ENCODE measurements around the gene HBA2. TPM values are rescaled to one million over a fixed set of nuclear protein-coding genes. Genes with fewer than 3 reads are reported as not detected.
"Not testable (repeated sequence)": the region's sequence is repeated elsewhere in the genome, so short reads cannot be mapped to it uniquely, and the experiment has no call there.

Gene HBA2
- total RNA-seq, 2 donors from 2014 or later = not detected

DNA sequence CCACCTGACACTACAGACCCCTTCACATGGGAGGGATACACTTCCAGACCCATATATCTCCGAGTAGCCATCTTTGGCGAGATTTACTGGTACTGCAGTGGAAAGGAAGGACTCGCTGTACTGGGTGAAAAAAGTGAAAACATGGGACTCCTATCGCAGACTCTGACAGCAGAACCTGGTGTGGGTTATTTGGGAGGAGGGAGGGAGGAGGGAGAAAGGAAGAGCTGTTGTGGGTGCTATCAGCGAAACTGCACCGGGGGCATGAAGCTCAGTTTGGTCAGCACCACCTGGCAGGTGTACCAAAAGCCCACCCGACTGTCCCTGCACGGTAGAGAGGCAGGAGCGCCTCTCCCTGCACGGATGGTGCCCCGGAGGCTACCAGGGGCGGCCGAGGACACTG is 12.5 kb downstream of the HBA2 start:
- H3K4me1 Mint-ChIP-seq (ENCODE audit: low read depth in 2 of 2) = peaks cover 0 to 3% of the 10 kb centered on the region in 2 donors
- H3K4me3 Mint-ChIP-seq = no peak overlapping the region
- H3K27me3 Mint-ChIP-seq = no peaks in the 10 kb centered on the region
- ATAC-seq (no peak), DNase-seq (ENCODE audit: low spot score) (no peak)
- no peak overlapping the region for H3K27ac Mint-ChIP-seq
- no peaks in the 10 kb centered on the region for H3K9me3 Mint-ChIP-seq
- H3K36me3 Mint-ChIP-seq = peaks cover 3% of the 10 kb centered on the region

DNA sequence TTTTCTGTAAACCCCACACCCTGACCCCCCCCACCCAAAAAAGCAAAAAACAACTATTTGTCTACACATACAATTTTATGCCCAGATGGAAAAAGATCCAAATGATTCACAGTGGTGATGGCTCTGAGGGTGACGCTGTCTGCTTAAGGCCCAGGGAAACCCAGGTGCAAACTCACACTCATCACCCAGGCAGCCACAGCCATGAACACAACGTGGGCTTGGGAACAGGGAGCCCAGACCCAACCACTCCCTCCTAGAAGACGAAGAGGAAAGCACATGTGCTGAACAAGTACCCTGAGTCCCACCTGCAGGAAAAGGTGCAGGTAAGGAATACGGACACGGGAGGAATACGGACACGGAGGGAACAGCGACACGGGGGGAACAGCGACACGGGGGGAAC is 13.0 kb downstream of the HBA2 start:
- H3K4me3 Mint-ChIP-seq = no peak overlapping the region
- H3K4me1 Mint-ChIP-seq (ENCODE audit: low read depth in 2 of 2) = peaks cover 0 to 3% of the 10 kb centered on the region in 2 donors
- no peak overlapping the region for H3K27ac Mint-ChIP-seq
- H3K9me3 Mint-ChIP-seq = no peaks in the 10 kb centered on the region
- H3K27me3 Mint-ChIP-seq = no peaks in the 10 kb centered on the region
- DNase-seq (ENCODE audit: low spot score) (no peak), ATAC-seq (no peak)
- H3K36me3 Mint-ChIP-seq = peaks cover 5% of the 10 kb centered on the region

DNA sequence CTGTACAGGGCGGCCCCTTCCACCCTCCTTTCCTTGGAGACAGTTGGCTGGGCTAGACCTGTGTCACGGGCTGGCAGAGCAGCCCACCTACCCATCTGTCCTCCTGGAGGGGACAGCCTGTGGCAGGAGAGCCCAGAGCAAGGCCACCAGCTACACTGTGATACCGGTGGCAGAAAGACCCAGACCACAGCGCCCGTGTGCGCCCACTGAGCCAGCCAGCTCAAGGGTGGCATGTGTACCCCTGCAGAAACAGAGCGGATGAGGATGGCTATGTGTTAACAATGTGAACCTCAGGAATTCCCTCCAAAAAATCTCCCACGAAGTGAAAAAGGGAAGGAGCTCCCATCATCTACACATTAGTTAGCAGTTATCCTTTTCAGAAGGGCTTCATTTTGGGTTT is 14.7 kb downstream of the HBA2 start:
- ATAC-seq = no peak
- H3K9me3 Mint-ChIP-seq = no peaks in the 10 kb centered on the region

DNA sequence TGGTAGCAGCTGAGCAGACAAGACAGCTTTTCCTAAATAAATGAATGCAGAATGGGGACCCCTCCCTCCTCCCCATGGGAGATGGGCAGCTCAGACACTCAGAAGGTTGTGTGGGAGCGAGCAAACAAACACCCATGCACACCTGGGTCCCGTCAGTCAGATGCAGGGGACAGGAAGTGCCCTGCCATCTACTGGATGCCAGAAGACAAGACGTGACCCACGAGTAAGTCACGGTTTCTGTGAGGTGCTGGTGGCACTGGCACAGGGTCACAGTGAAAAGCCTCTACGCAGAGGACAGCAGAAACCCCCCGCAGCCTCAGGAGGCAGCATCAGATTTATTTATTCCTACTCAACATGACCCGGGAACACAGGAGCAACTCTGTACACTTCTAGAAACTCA is 16.0 kb downstream of the HBA2 start:
- Mint-ChIP-seq H3K27me3 (no peaks in the 10 kb centered on the region), H3K36me3 (peaks cover 5% of the 10 kb centered on the region), H3K4me1 (ENCODE audit: low read depth in 2 of 2) (peaks cover 0 to 3% of the 10 kb centered on the region in 2 donors), H3K4me3 (no peak overlapping the region), H3K27ac (no peak overlapping the region), H3K9me3 (no peaks in the 10 kb centered on the region)
- DNase-seq (ENCODE audit: low spot score) (no peak), ATAC-seq (no peak)

More for the DNA sequence above, 14.7 kb downstream of the HBA2 start:
- Mint-ChIP-seq H3K27ac (no peak overlapping the region), H3K36me3 (peaks cover 5% of the 10 kb centered on the region), H3K4me3 (no peak overlapping the region), H3K27me3 (no peaks in the 10 kb centered on the region), H3K4me1 (ENCODE audit: low read depth in 2 of 2) (no peaks in the 10 kb centered on the region)
- DNase-seq (ENCODE audit: low spot score) = no peak

DNA sequence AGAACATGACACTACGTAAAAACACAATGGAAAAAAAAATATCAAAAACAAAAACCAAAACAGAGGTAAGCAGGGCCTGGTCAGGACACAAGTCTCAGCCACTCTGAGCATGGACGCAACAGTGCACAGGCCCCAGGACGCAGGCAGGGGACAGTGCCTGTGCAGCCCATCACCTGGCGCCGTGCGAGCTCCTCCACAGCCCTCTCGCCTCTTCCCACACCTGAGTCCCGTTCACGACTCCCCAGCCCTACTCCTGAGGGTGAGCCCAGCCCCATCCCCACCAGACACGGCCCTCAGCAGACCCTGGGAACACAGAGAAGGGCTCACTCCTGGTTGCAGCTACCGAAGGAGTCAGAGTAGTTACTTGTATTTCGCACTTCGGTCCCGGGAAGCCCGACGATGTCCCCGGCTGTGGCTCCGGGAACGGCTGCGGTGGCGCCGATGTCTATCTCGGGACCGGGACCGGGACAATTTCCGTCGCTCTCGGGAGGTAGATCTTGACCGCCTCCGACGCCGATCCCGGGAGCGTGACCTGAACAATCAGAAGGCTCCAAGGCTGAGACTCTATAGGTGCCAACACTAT is 17.0 kb downstream of the HBA2 start:
- Mint-ChIP-seq H3K27me3 (no peaks in the 10 kb centered on the region), H3K9me3 (no peaks in the 10 kb centered on the region), H3K27ac (no peak overlapping the region), H3K36me3 (peaks cover 5% of the 10 kb centered on the region), H3K4me3 (no peak overlapping the region), H3K4me1 (ENCODE audit: low read depth in 2 of 2) (peaks cover 0 to 3% of the 10 kb centered on the region in 2 donors)
- no peak for DNase-seq (ENCODE audit: low spot score)
- no peak for ATAC-seq

- DNase-seq (ENCODE audit: low spot score) = no peak
- Mint-ChIP-seq H3K4me3 (no peak overlapping the region), H3K4me1 (ENCODE audit: low read depth in 2 of 2) (peaks cover 0 to 3% of the 10 kb centered on the region in 2 donors), H3K36me3 (peaks cover 5% of the 10 kb centered on the region), H3K27me3 (no peaks in the 10 kb centered on the region), H3K9me3 (no peaks in the 10 kb centered on the region), H3K27ac (no peak overlapping the region)
- ATAC-seq = no peak
These were observed 19.2 kb downstream of the HBA2 start for GRCh38 chr16:191831-192230.

DNA sequence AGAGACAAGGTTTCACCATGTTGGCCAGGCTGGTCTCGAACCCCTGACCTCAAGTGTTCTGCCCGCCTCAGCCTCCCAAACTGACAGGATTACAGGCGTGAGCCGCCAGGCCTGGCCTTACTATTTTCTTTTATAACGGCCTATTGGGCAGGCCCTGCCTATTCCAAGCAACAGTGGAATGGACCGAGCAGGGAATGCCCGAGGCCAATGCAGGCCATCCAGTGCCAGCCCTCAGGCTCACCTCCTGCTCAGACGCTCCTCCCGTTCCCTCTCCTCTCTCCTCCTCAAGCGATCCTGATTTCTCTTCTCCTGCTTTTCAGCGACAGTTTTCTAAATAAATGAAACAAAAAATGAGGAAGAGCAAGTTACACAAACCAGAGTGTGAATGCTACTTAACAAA is 20.0 kb downstream of the HBA2 start:
- Mint-ChIP-seq H3K27ac (no peak overlapping the region), H3K4me1 (ENCODE audit: low read depth in 2 of 2) (peaks cover 0 to 3% of the 10 kb centered on the region in 2 donors), H3K9me3 (no peaks in the 10 kb centered on the region), H3K4me3 (no peak overlapping the region), H3K36me3 (peaks cover 5% of the 10 kb centered on the region), H3K27me3 (no peaks in the 10 kb centered on the region)
- ATAC-seq = no peak
- no peak for DNase-seq (ENCODE audit: low spot score)

DNA sequence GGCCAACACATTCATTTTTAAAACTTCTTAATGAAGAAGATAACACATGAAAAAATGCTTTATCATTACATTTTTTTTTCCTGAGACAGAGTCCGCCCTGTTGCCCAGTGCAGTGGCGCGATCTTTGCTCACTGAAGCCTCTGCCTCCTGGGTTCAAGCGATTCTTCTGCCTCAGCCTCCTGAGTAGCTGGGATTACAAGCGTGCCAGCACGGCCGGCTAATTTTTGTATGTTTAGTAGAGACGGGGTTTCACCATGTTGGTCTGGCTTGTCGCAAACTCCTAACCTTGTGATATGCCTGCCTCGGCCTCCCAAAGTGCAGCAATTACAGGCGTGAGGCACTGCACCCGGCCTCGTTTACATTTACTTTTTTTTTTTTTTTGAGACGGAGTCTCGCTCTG is 20.8 kb downstream of the HBA2 start:
- H3K4me1 Mint-ChIP-seq (ENCODE audit: low read depth in 2 of 2) = peaks cover 0 to 3% of the 10 kb centered on the region in 2 donors
- DNase-seq (ENCODE audit: low spot score) = no peak
- H3K27me3 Mint-ChIP-seq = no peaks in the 10 kb centered on the region
- no peak overlapping the region for H3K4me3 Mint-ChIP-seq
- peaks cover 5% of the 10 kb centered on the region for H3K36me3 Mint-ChIP-seq
- H3K27ac Mint-ChIP-seq = no peak overlapping the region
- ATAC-seq = no peak
- H3K9me3 Mint-ChIP-seq = no peaks in the 10 kb centered on the region

DNA sequence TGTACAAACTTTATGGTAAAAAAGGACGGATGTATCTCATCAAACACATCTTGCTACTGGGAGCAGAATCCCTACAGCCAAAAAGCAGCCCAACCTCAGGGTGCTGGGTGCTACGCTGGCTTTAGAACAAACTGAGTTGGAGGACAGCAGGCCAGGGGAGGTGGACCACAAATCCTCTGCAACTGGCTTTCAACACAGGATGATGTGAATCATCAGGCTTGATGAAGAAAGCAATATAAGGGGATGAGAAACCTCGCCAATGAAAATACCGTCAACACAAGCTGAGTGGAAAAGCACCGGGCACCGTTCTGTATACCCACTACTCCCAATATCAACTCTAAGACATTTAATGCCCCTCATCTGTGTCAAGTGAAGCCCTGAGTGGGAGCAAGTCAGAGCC is 21.8 kb downstream of the HBA2 start:
- H3K4me3 Mint-ChIP-seq = no peak overlapping the region

GRCh38 chr16:200388-200787 is 27.7 kb downstream of the HBA2 start:
- ATAC-seq (no peak), DNase-seq (ENCODE audit: low spot score) (no peak)
- H3K27ac Mint-ChIP-seq = no peak overlapping the region
- no peaks in the 10 kb centered on the region for H3K4me1 Mint-ChIP-seq (ENCODE audit: low read depth in 2 of 2)
- no peak overlapping the region for H3K4me3 Mint-ChIP-seq
- H3K27me3 Mint-ChIP-seq = no peaks in the 10 kb centered on the region
- no peaks in the 10 kb centered on the region for H3K36me3 Mint-ChIP-seq
- no peaks in the 10 kb centered on the region for H3K9me3 Mint-ChIP-seq

More for the DNA sequence above, 21.8 kb downstream of the HBA2 start:
- H3K27ac Mint-ChIP-seq = no peak overlapping the region
- peaks cover 5% of the 10 kb centered on the region for H3K36me3 Mint-ChIP-seq
- no peak for ATAC-seq
- no peak for DNase-seq (ENCODE audit: low spot score)
- peaks cover 0 to 3% of the 10 kb centered on the region in 2 donors for H3K4me1 Mint-ChIP-seq (ENCODE audit: low read depth in 2 of 2)
- no peaks in the 10 kb centered on the region for H3K9me3 Mint-ChIP-seq
- no peaks in the 10 kb centered on the region for H3K27me3 Mint-ChIP-seq

DNA sequence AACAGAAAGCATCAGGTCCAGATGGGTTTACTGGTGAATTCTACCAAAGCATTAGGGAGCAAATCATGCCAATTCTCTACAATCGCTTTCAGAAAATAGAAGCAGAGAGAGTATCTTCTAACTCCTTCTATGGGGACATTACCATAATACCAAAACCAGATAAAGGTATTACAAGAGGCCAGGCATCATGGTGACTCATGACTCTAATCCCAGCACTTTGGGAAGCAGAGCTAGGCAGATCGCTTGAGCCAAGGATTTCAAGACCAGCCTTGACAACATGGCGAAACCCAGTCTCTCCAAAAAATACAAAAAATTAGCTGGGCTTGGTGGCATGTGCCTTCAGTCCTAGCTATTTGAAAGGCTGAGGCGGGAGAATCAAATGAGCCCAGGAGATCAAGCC is 30.6 kb downstream of the HBA2 start:
- H3K4me3 Mint-ChIP-seq = no peak overlapping the region
- ATAC-seq = no peak
- H3K36me3 Mint-ChIP-seq = peaks cover 13% of the 10 kb centered on the region
- H3K9me3 Mint-ChIP-seq = no peaks in the 10 kb centered on the region
- peaks cover 4 to 9% of the 10 kb centered on the region in 2 donors for H3K4me1 Mint-ChIP-seq (ENCODE audit: low read depth in 2 of 2)
- no peaks in the 10 kb centered on the region for H3K27me3 Mint-ChIP-seq
- H3K27ac Mint-ChIP-seq = no peak overlapping the region
- DNase-seq (ENCODE audit: low spot score) = no peak

- H3K4me3 Mint-ChIP-seq = not testable (repeated sequence)
These were observed 31.4 kb downstream of the HBA2 start for GRCh38 chr16:204046-204445.

DNA sequence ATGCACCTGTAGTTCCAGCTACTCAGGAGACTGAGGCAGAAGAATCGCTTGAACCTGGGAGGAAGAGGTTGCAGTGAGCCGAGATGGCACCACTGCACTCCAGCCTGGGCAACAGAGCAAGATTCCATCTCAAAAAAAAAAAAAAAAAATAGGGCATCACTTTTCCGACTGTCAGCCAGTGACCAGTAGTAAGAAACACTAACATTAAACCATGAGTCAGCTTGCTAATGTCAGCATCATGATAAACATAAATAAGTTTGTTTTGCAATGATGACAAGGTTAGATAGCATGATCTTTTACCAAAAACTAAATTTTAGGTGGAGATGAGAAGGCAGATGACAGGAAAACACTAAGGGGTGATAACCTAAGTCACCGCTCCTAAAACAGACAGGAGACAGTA is 36.7 kb downstream of the HBA2 start:
- DNase-seq (ENCODE audit: low spot score); H3K27me3 Mint-ChIP-seq; H3K27ac Mint-ChIP-seq; H3K4me3 Mint-ChIP-seq; ATAC-seq; H3K9me3 Mint-ChIP-seq: not testable (repeated sequence)
- H3K4me1 Mint-ChIP-seq (ENCODE audit: low read depth in 2 of 2) = peaks cover 4 to 12% of the 10 kb centered on the region in 2 donors
- H3K36me3 Mint-ChIP-seq = peaks cover 18% of the 10 kb centered on the region

More at GRCh38 chr16:204046-204445, 31.4 kb downstream of the HBA2 start:
- not testable (repeated sequence) for DNase-seq (ENCODE audit: low spot score); H3K27ac Mint-ChIP-seq; H3K4me1 Mint-ChIP-seq (ENCODE audit: low read depth in 2 of 2); H3K27me3 Mint-ChIP-seq; ATAC-seq; H3K9me3 Mint-ChIP-seq
- peaks cover 18% of the 10 kb centered on the region for H3K36me3 Mint-ChIP-seq

DNA sequence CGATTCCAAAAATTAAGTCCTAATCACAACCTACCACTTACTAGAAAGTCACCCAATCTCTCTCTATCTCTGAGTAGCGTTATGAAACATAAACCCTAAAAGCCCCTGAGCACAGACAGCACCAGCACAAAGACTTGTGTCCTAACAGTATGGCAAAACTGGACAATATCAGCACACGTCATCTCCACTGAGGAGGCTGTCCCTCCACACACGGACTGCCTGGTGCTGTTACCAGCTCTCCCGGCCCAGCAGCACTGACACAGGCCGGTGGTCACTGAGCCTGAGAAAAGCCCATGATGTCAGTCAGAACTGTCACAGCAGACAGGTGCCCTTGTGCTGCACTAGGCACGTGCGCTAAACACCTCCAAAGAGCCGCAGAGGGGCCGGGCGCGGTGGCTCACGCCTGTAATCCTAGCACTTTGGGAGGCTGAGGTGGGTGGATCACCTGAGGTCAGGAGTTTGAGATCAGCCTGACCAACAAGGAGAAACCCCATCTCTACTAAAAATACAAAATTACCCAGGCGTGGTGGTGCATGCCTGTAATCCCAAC is 39.0 kb downstream of the HBA2 start:
- H3K9me3 Mint-ChIP-seq; ATAC-seq; H3K27me3 Mint-ChIP-seq; H3K4me3 Mint-ChIP-seq; DNase-seq (ENCODE audit: low spot score); H3K27ac Mint-ChIP-seq; H3K4me1 Mint-ChIP-seq (ENCODE audit: low read depth in 2 of 2): not testable (repeated sequence)
- H3K36me3 Mint-ChIP-seq = peaks cover 10% of the 10 kb centered on the region

DNA sequence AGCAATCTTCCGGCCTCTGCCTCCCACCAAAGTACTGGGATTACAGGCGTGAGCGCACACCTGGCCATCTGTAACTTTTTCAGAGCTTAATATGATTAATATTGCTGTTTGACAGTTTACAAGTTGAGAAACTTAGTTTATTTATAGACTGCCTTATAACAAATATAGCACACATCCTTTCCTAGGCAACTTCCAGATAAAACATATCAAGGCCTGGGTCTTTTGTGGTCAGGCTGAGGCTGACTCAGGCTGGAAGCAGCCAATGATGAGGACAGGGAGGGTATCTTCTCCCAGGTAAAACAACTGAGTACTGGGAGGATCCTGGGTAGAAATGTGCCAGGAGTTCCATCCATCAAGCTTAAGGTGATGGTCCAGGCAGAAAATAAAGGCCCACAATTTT is 40.3 kb downstream of the HBA2 start:
- DNase-seq (ENCODE audit: low spot score) = no peak
- no peaks in the 10 kb centered on the region for H3K27me3 Mint-ChIP-seq
- peaks cover 2 to 3% of the 10 kb centered on the region in 2 donors for H3K4me1 Mint-ChIP-seq (ENCODE audit: low read depth in 2 of 2)
- H3K27ac Mint-ChIP-seq = no peak overlapping the region
- no peak for ATAC-seq
- H3K4me3 Mint-ChIP-seq = no peak overlapping the region
- peaks cover 8% of the 10 kb centered on the region for H3K36me3 Mint-ChIP-seq
- H3K9me3 Mint-ChIP-seq = no peaks in the 10 kb centered on the region
